Vagina (tissue), 2 donors: ENCODE data around the gene ZNF195.
"Not testable (repeated sequence)": the region's sequence is repeated elsewhere in the genome, so short reads cannot be mapped to it uniquely, and the experiment has no call there.

Experiments
- CTCF ChIP-seq, 3 experiments: fragments of 450-650 bp in 2 of 3; fragments of 200-600 bp in 1 of 3; sonication (generic) in 1 of 3; IDR thresholded peaks; one replicate each; pipeline ENCODE4 v1.5.1; 2017 to 2019; ENCODE audit warnings: antibody characterized with exemption in 3 of 3, mild to moderate bottlenecking in 2 of 3, moderate library complexity in 2 of 3
- POLR2A ChIP-seq, 2 donors: fragments of 450-650 bp; IDR thresholded peaks; one replicate each; pipeline ENCODE4 v1.6.1; 2017; ENCODE audit warnings: antibody characterized with exemption in 2 of 2, mild to moderate bottlenecking in 2 of 2, moderate library complexity in 2 of 2
- POLR2AphosphoS5 ChIP-seq, 2 donors: sonication (generic); formaldehyde crosslinking; IDR thresholded peaks; one replicate each; pipeline ENCODE4 v1.9.0; 2017; ENCODE audit warnings: antibody characterized with exemption in 2 of 2, mild to moderate bottlenecking in 2 of 2, low read depth in 1 of 2; ENCODE audit not compliant: insufficient read depth in 1 of 2

- not testable (repeated sequence) for TF ChIP-seq POLR2AphosphoS5 (IDR thresholded peaks at IDR 0.05; ENCODE audit: insufficient read depth in 1 of 2, low read depth in 1 of 2); CTCF (IDR thresholded peaks at IDR 0.05); POLR2A (IDR thresholded peaks at IDR 0.05)
Observed at GRCh38 chr11:3401052-3401451, 22.1 kb upstream of the ZNF195 start.
